ENCODE results near the gene DLL3.

- TF ChIP-seq RAD21 (IDR thresholded peaks at IDR 0.05) = no peak
- no peak for TF ChIP-seq REST (IDR thresholded peaks at IDR 0.05)
- no peak for TF ChIP-seq CTCF (IDR thresholded peaks at IDR 0.05; ENCODE audit: low read depth, low read length, missing input control)
- no peak for TF ChIP-seq SP1 (IDR thresholded peaks at IDR 0.05)
These were observed 2.7 kb upstream of the DLL3 start for GRCh38 chr19:39496063-39496462.

Data from liver (tissue), 3 donors.